GM19035 (cell line): ENCODE data around the gene ASIC4.

ENCODE experiments used
- ATAC-seq: cut with Tn5 transposase; IDR thresholded peaks from one replicate; pipeline ENCODE4 v1.9.1; 2021; ENCODE audit not compliant: unreplicated experiment

Gene ASIC4

GRCh38 chr2:219551441-219552381, 37.4 kb downstream of the ASIC4 start:
- ATAC-seq: peak; percentile 9

DNA sequence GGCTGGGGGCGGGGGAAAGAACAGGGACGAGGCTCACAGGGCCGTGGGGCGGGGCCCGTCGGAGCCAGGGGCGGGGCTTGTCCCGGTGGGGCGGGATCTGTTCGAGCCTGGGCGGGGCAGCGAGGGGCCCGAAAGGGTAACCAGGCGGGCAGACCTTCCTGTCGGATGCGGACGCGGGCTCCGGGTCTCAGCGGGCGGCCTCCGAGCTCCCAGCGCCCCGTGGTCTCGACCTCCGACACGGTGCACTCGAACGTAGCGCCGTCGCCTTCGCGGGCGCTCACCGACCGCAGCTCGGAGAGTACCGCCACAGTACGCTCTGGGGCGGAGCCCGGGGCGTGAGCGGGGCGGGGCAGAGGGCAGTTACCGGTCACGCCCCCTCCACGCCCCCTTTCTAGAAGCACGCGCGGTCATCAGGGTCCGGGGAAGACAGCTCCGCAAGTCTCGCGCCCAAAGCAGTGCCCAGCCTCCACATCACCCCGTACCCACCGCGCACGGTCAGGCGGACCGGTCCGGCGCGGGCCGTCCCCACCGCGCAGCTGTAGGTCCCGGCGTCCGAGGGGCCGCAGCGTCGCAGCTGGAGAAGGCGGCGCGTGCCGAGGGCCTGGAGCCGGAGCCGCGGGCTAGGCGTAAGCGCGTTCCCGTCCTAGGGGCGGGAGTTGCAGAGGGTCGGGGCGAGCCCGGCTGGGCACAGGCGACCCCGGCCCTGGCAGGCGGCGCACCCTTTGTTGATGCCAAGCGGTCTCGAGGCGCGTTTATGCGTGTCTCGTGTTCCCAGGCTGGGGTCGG, 38.3 kb downstream of the ASIC4 start:
- peak; percentile 92 for ATAC-seq

DNA sequence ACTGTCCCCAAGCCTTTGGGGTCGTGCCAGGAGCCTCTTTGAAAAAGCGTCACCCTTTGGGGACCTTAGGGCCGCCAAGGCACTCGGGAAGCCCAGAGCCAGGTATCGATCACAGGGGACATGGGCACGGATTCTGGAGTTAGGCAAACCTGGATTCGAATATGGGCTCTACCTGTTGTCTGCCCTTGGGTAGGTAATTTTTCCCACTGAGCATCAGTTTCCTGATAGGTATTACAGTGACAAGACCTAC, 38.8 kb downstream of the ASIC4 start:
- no peak for ATAC-seq

DNA sequence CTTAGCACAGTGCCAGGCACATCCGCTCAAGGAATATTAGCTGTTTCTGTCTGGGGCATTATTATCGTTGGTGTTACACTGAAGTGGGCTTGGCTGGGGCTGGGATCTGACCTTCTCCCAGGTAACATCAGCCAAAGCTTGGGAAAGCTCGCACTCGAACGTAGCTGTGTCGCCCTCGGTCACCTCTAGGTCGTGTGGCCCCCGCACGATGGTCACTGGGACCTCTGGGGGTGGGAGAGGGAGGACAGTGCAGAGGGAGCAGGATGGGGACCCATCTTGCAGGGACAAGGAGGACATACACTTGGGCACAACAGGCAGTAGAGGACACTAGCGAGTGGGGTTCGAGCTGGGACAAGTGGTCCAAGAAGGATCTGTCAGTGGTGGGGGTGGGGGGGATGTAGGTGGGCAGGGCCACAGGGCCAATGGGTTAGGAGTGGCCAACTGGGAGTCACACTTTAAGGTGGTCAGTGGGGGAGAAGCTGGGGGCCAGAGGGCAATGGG, 39.2 kb downstream of the ASIC4 start:
- ATAC-seq: no peak

DNA sequence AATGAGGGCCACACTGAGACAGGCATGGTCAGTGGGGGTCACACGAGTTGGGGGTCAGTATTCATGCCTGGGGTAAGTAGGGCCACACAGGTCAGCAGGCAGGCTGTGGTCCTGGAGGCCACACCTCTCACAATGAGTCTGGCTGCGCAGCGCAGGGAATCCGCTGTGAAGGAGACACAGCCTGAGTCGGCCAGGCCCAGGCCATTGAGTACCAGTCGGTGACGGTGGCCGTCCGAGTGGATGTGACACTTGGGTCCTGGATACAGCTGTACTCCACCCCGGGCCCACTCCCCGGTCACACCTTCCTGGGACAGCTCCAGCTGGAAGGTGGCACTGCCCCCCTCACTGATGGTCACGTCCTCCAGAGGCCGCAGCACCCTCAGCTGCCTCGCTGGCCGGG, 40.1 kb downstream of the ASIC4 start:
- no peak for ATAC-seq

GRCh38 chr2:219555956-219556355, 41.7 kb downstream of the ASIC4 start:
- no peak for ATAC-seq

GRCh38 chr2:219556413-219556812, 42.1 kb downstream of the ASIC4 start:
- ATAC-seq: no peak

DNA sequence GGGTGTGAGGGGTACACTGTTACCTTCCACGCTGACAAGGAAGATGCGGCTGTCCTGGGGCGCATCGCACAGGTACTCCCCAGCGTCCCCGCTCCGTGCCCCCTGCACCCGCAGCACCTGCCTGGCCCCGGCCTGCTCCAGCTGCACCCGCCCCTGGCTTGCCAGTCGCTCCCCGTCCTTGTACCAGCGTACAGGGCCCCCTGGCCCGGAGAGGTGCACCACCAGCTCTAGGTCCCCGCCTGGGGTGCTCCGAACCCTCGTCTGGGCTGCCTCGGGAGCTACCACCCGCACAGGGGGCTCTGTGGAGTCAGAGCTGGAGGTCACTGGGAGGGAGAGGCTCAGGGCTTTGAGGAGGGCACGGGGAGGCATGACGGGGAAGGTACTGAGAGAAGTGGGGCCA, 43.0 kb downstream of the ASIC4 start:
- ATAC-seq: no peak

- no peak for ATAC-seq
Measured at GRCh38 chr2:219557791-219558785, 43.8 kb downstream of the ASIC4 start.

DNA sequence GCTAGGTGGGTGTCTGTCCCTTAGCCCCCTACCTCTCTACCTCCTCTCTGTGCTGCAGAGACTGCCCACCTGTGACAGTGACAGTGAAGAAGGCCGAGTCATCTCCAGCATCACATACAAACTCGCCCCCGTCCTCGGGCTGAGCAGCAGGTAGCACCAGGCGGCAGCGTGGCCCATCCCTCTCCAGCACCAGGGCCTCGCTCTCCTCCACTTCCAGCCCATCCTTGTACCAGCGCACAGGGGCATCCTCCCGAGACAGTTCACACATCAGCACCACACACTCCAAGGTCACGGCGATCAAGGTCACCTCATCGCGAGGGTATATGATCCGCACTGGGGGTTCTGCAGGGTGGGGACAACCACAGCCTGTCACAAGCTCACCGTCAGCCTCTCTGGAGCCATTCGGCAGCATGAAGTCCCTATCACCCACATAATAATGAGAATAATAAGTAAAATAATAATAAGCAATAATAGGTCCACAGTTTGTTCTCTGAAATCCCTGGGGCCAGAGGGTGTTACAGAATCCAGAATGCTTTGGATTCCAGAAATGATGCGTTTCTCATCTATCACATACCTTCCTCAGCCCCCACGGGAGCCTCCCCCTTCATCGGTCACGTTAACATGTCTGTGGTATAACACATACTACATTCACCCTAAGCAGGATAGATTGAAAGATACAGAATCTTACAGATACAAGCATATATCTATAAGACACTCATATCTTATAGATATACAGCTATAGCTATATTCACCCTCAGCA, 45.1 kb downstream of the ASIC4 start:
- no peak for ATAC-seq

DNA sequence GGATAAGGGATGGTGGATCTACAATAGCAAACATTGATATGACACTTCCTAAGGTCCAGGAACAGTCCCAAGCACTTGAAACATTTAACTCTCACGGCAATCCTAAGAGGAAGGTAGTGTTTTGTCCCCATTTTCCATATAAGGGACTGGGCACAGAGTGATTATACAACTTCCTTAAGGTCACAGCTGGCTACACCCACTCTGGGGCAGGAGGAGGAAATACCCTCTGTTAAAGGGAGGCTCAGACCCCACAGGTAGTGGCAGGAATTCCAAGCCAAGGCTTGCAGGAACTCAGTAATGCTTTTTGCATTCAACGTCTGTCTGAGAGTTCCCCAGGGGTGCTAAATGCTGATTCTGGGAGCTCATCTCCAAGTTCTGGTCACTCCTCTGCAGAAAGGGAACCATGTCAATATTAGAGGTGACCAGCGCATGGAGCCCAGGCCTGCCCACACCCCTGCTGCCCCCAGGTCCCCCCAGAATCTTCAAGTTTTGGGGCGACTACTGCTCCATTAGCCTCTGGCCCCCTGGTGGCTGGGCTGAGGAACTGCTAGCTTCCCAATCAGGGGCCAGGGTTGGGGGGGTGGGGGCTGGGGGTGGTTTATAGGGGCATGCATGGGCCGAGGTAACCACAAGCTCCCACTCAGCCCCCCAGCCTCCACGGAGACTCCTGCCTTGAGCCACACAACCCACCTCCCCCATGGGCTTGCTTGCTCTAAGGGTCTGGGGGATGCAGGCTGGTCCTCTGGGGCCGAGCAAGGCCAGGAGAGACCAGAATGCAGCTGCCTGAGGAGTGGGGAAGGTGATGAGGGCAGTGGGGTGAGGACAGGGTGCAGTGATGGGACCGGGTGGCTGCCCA, 46.0 kb downstream of the ASIC4 start:
- no peak for ATAC-seq

DNA sequence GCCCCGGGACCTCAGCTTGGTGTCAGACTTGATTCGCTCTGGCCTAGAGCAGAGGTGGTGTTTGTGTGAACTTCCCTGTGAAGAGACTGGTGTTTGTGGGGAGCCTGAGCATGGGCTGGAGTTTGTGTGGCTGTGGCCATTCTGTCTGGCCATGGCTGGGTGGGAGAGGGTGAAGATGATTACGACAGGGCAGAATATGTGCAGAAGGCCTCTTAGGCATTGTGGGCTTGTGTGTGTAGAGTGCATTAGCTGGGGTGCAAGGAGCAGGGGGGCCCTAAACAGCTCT, 46.6 kb downstream of the ASIC4 start:
- ATAC-seq: no peak

DNA sequence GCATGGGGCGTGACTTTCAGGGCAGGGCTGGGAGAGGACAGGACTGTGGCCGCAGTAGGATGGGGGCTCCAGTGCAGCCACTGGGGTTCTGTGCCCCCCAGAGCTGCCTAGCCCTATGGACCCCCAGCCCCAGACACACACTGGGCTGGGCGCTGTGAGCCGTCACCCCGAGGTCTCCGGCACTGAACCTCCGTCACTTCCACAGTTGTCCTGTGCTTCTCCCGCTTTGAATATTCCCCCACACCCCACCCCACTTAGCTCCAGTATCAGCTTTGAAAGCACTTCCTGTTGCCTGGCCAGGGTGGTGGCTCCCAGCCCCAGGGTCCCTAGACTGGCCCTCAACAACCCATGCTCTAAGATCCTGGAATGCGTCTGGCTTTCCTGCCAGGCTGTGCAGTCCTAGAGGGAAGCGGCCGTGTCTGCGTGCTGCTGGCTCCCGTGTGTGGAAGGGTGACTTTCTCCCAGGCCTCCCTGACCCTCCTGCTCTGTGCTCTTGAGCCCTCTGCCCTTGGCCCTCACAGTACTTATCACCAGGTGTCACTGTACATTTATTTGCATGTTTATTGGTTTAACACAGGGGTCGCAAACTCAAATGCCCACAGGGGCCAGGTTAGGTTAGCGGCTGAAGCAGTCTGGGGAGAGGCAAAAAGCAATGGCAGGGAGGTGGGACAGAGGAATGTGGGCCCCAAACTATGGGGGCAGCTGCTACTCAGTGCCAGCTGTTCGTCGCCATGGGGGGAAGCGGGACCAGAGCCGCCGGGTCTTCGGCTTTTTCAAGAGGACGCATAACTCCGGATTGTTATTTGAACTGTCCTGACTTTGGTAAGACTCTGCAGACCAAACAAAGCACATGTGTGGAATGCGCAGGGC, 47.1 kb downstream of the ASIC4 start:
- no peak for ATAC-seq

DNA sequence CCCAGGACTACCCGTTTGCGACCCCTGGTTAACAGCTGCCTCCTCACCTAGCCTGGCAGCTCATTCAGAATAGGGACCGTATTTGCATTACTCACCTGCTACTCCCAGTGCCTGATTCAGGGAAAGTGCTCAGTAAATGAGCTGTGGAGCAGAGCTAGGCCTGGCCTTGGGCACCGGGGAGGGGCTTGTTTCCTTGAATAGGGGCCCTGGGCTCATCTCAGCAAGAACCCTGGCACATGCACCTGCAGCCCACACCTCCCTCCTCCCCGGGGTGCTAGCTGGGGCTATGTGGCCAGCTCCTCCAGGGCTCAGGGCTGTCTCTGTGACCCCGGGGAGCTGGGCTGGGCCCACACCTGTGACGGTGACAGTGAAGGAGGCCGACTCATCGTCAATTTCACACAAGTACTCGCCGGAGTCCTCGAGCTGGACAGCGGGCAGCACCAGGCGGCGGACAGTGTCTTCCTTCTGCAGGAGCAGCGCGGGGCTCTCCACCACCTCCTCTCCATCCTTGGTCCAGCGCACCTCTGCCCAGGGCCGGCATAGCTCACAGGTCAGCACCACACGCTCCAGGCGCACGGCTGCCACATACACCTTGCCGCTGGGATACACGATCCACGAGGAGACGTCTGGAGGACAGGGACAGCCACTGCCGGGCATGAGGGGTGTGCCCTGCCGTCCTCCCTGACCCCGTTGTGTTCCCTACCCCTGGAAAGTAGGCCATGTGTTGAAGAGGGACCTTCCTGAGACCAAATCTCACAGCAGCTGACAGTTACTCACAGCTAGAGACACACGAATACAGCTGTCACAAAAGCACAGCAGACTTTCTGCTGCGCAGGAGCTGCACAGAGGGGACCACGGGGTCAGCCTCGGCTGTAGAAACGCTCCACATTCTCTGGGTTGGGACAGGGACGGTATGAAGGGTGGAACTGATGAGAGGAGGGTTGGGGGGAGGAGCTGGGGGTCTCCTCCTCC, 48.1 kb downstream of the ASIC4 start:
- ATAC-seq: no peak

- ATAC-seq: no peak
Measured at GRCh38 chr2:219563271-219563928, 49.1 kb downstream of the ASIC4 start.

GRCh38 chr2:219565130-219566080, 51.1 kb downstream of the ASIC4 start:
- no peak for ATAC-seq
